Endometrial microvascular endothelial cells (primary cell): ENCODE data around the gene DNAJC21. TPM values are rescaled to one million over a fixed set of nuclear protein-coding genes. Genes with fewer than 3 reads are reported as not detected.
"Not testable (repeated sequence)": the region's sequence is repeated elsewhere in the genome, so short reads cannot be mapped to it uniquely, and the experiment has no call there.

ENCODE experiments used
- in situ Hi-C: cut with HindIII; loops from 2 replicates; pipeline ENCODE4 v1.10.0; 2017; ENCODE audit warnings: low sequenced_read_pairs, low pct_unique_long_range_greater_than_20kb; ENCODE audit errors: inconsistent ontology term
- total RNA-seq: library from RNA; depleted of rRNA; stranded (reverse); fragments of >200 nt; gene quantifications from one replicate; pipeline ENCODE4 v1.2.3, GENCODE V29; 2015; ENCODE audit errors: inconsistent ontology term

Gene DNAJC21
- total RNA-seq, 1 donor from 2014 or later: 20.1 TPM

GRCh38 chr5:34918025-34918424, 11.3 kb upstream of the DNAJC21 start:
- in situ Hi-C loops: no loop called here

DNA sequence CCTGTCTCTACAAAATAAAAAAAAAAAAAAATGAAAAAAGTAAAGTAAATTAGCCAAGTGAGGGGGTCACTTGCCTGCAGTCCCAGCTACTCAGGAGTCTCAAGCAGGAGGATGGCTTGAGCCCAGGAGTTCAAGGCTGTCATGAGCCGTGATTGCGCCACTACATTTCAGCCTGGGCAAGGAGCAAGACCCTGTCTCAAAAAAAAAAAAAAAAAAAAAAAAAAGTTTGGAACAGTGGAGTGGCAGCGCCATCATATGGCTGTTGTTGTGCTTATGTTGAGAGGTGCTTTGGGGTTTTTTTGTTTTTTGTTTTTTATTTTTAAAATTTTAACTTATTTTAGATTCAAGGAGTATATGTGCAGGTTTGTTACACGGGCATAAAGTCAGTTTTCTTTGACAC, 10.3 kb upstream of the DNAJC21 start:
- in situ Hi-C loops: no loop called here

GRCh38 chr5:34923256-34923655, 6.1 kb upstream of the DNAJC21 start:
- in situ Hi-C loops: not testable (repeated sequence)

DNA sequence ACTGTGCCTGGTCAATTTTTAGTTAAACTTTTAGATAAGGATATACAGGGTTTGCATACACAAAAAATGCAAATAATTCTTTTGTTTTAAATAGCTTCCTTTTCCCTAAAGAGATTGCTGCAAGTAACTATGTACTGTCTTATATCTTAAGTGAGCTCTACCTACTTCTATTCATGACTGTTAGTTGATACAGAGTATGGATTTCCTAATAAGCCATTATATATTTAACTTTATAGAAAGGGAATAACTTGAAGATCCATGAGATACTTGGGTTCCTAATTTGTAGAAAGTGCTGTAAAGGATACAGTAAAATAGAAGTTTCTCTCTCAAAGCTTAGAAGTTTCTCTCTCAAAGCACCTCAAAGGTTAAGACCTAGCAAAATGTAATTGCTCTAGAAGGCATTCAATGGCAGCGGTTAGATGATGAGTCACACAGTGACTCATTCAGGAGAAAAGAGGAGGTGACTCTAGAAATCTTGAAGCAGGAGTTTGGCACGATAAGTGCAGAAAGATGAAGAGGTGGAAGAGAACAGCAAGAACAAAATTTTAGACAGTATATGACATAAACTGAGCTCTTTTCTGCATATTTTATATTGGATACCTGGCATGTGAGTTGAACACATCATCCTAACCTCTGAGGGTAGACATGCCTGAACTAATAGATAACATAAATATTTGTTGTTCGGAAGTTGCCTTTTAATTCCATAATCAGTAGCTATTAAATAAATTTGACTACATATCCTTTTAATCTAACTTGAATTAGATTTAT, 5.5 kb upstream of the DNAJC21 start:
- in situ Hi-C loops: no loop called here

DNA sequence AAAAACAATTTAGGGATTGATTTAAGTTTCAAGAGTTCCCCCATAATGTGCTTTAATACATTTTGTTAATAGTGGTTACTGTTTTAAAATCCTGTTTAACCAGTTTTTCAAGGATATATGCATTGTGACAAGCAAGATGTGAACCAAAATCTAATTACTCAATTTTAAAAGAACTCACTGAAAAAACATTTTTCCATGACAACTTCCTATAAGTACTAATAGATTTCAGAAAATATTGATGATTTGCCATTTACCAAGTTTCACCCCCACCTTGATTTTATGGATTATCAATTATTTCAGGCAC, 4.9 kb upstream of the DNAJC21 start:
- in situ Hi-C loops: no loop called here

DNA sequence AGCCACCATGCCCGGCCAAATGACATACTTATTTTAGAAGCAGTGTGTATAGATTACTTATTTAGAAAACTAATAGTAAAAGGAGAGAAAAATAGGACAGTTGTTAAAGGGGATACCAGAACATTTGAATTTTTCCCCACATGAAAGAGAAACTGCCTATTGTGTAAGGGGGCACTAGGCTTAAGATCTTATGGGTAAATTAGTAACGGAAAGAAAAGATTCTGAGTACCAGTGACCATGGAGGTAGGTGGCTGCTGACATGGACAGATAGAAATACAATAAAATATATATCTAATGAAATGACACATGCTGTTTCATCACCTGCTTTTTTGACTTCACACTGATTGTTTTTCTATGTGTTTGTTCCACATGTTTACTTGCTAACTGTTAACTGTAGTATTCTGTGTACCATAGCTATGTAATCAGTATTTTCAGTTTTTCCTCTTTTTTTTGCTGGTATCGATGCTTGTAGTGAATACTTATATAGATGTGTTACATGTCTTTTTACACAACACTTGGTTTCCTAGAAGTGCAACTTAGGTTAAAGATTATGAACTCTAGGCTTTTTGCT, 3.0 kb upstream of the DNAJC21 start:
- in situ Hi-C loops: no loop called here

DNA sequence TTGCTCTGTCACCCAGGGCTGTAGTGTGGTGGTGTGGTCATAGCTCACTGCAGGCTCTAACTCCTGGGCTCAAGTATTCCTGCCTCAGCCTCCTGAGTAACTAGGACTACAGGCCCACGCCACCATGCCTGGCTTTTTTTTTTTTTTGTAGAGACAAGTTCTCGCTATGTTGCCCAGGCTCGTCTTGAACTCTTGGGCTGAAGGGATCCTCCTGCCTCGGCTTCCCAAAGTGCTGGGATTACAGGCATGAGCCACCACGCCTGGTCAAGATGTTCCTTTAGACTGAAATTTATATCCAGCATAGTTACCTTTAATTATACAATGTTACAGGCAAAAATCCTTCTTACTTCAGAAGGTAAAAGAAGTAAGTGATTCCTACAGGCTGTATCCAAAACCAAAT, 1.6 kb upstream of the DNAJC21 start:
- in situ Hi-C loops: no loop called here

- in situ Hi-C loops: no loop called here
Observed at GRCh38 chr5:34928267-34928666, 1.1 kb upstream of the DNAJC21 start.

DNA sequence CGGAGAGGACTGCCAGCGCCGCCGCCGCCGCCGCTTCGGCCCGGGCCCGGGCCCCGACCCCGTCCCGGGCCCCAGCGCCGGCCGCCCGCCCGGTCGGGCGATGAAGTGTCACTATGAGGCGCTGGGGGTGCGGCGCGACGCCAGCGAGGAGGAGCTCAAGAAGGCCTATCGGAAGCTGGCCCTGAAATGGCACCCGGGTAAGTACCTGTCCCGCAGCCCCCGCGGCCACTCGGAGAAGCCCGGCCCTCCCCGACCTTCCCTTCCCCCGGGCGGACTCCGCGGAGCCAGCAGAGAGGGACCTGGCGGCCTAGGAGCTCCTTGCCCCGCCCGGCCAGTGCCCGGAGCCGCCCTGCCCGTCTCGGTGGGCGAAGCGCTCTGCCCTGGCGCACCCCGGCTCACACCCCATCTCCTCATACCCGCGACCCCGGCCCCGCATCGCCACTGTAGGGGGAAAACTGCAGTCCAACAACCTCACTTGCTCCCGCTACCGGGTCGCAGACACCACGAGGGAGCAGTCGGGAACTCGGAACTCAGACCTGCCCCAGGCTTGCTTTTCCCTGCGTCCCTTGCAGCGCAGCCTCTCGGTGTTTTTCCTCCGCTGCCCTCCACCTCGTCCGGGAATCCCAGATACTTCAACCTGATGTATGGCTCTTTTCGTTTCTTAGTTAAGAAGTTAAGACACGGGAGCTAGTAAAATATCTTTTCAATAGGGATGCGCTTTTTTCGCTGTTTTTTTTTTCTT, 532 bp downstream of the DNAJC21 start:
- in situ Hi-C loops: no loop called here

GRCh38 chr5:34930462-34930844, 1.1 kb downstream of the DNAJC21 start:
- in situ Hi-C loops: no loop called here

- in situ Hi-C loops: no loop called here
Observed at GRCh38 chr5:34930870-34931269, 1.5 kb downstream of the DNAJC21 start.

DNA sequence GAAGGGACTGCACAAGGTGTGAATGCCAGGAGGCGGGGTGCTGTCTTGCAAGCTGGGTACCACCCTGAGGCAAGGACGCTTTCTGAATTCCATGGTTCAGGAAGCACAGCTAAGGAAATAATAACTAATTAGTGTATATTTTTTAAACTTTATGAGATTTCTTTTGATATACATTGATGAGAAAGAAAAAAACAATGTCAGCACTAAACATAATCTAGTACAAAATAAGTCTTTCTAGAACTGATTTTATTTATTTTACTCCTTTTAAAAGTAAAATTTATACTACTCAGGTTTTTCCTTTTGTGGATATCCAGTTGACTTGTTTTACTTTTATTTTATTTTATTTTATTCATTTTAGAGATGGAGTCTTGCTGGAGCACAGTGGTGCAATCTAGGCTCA, 3.6 kb downstream of the DNAJC21 start:
- in situ Hi-C loops: no loop called here

- in situ Hi-C loops: no loop called here
Observed at GRCh38 chr5:34941936-34942335, 12.6 kb downstream of the DNAJC21 start.

DNA sequence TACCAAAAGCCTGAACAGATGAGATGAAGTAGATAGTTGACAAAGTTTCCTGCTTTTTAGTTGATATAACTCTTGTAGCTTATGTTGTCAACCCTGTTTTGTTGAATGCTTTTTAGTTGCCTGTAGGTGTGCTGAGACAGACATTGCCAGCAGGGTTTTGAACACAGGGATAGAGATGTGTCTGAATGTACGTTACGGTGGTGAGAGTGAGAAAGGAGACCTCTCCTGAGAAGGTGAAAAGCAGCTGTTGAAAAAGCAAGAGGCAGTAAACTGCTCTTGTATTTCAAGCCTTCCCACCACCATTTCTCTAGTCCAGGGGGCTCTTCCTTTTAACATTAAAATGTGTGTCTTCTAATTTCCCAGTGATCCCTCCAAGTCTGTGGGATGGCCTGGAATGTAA, 14.7 kb downstream of the DNAJC21 start:
- in situ Hi-C loops: no loop called here

DNA sequence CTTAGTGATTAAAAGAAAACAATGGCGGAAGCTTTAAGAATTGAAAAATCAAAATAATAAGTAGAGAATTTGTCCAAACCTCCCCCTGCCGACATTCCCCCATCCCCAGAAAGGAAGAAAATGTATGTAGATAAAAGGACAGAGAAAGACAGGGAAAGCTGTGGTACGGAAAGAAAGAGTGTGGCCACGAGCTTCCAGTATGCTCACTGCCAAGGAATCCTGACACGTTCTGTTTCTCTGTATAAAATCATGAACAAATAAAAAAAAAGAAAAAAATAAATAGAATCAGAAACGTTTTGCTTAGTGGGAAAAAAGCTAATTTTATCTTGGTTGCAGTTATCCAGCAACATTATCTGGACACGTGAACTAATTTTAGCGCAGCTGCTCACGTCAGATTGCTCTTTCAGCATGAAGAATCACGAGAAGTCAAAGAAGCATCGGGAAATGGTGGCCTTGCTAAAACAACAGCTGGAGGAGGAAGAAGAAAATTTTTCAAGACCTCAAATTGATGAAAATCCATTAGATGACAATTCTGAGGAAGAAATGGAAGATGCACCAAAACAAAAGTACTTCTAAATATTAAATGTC, 15.2 kb downstream of the DNAJC21 start:
- in situ Hi-C loops: no loop called here

GRCh38 chr5:34957321-34957720, 28.0 kb downstream of the DNAJC21 start:
- in situ Hi-C loops: no loop called here

GRCh38 chr5:34957857-34958690, 28.7 kb downstream of the DNAJC21 start:
- in situ Hi-C loops: no loop called here

GRCh38 chr5:34959323-34959722, 30.0 kb downstream of the DNAJC21 start:
- in situ Hi-C loops: no loop called here

GRCh38 chr5:34967540-34967939, 38.2 kb downstream of the DNAJC21 start:
- in situ Hi-C loops: no loop called here
